ENCODE measurements around the gene HEATR9. TPM values are rescaled to one million over a fixed set of nuclear protein-coding genes. Genes with fewer than 3 reads are reported as not detected.

HEATR9 gene
- total RNA-seq, 1 donor from 2014 or later = not detected

GRCh38 chr17:35847006-35847405 lies 21.7 kb downstream of the HEATR9 start:
- Mint-ChIP-seq H3K36me3 (ENCODE audit: low read depth) (peaks cover 75% of the 10 kb centered on the region), H3K9me3 (no peaks in the 10 kb centered on the region), H3K4me1 (no peaks in the 10 kb centered on the region), H3K4me3 (no peak overlapping the region), H3K27ac (no peak overlapping the region), H3K27me3 (no peaks in the 10 kb centered on the region)
- CTCF ChIA-PET = no interaction called here
- POLR2A ChIA-PET = no interaction called here
- ATAC-seq (ENCODE audit: low read depth) (no peak), DNase-seq (no peak)
- TF ChIP-seq, protein P1, sequence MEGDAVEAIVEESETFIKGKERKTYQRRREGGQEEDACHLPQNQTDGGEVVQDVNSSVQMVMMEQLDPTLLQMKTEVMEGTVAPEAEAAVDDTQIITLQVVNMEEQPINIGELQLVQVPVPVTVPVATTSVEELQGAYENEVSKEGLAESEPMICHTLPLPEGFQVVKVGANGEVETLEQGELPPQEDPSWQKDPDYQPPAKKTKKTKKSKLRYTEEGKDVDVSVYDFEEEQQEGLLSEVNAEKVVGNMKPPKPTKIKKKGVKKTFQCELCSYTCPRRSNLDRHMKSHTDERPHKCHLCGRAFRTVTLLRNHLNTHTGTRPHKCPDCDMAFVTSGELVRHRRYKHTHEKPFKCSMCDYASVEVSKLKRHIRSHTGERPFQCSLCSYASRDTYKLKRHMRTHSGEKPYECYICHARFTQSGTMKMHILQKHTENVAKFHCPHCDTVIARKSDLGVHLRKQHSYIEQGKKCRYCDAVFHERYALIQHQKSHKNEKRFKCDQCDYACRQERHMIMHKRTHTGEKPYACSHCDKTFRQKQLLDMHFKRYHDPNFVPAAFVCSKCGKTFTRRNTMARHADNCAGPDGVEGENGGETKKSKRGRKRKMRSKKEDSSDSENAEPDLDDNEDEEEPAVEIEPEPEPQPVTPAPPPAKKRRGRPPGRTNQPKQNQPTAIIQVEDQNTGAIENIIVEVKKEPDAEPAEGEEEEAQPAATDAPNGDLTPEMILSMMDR (IDR thresholded peaks at IDR 0.05) = no peak
- intact Hi-C loops (cut with micrococcal nuclease) = loop anchor here (5.0 kb wide), 1 partner anchor 100 kb away; no protein-coding TSS in a partner anchor

DNA sequence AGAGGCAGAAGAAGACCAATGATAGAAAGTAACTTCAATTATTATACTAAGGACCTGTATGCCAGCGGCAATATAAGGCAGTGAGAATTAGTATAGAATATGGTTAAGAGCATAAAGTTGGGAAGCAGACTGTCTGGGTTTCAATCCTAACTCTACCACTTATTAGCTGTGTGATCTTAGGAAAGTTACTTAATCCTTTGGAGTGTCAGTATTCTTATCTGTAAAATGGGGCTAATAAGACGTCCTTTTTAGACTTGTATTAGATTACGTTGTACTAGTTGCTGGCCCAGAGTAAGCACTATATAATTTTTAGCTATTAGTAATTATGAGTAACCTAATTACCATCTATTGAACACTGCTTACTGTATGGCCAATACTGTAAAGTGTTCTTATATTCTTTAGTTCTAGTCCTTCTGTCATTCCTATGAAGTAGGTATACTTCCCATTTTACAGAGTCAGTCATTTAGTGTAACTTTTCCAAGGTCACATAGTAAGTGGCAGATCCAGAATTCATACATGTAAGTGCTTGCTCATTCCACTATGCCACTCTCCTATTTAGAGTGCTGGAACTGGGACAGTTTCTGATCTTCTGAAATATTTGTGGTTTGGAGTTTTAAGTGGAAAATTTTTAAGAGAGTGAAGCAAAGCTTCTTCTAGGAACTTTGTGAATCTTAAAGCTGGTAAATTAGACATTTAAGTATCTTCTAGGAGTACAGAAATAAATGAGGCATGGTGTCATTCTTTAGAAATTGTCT lies 22.5 kb downstream of the HEATR9 start:
- no peak overlapping the region for H3K4me3 Mint-ChIP-seq
- no peaks in the 10 kb centered on the region for H3K4me1 Mint-ChIP-seq
- ChIA-PET POLR2A (no interaction called here), CTCF (no interaction called here)
- no peaks in the 10 kb centered on the region for H3K9me3 Mint-ChIP-seq
- peaks cover 79% of the 10 kb centered on the region for H3K36me3 Mint-ChIP-seq (ENCODE audit: low read depth)
- H3K27ac Mint-ChIP-seq = no peak overlapping the region
- ATAC-seq (ENCODE audit: low read depth) (no peak), DNase-seq (no peak)
- TF ChIP-seq, protein P1 (IDR thresholded peaks at IDR 0.05) = no peak
- intact Hi-C loops (cut with micrococcal nuclease) = loop anchor here (5.0 kb wide), 1 partner anchor 101 kb away; no protein-coding TSS in a partner anchor
- no peaks in the 10 kb centered on the region for H3K27me3 Mint-ChIP-seq

GRCh38 chr17:35844547-35844946 lies 24.1 kb downstream of the HEATR9 start:
- ChIA-PET POLR2A (no interaction called here), CTCF (no interaction called here)
- peaks cover 82% of the 10 kb centered on the region for H3K36me3 Mint-ChIP-seq (ENCODE audit: low read depth)
- H3K4me1 Mint-ChIP-seq = no peaks in the 10 kb centered on the region
- DNase-seq (no peak), ATAC-seq (ENCODE audit: low read depth) (no peak)
- TF ChIP-seq, protein P1 (IDR thresholded peaks at IDR 0.05) = no peak
- no peak overlapping the region for H3K27ac Mint-ChIP-seq
- no peaks in the 10 kb centered on the region for H3K27me3 Mint-ChIP-seq
- intact Hi-C loops (cut with micrococcal nuclease) = no loop called here
- no peak overlapping the region for H3K4me3 Mint-ChIP-seq
- H3K9me3 Mint-ChIP-seq = no peaks in the 10 kb centered on the region

- Mint-ChIP-seq H3K36me3 (ENCODE audit: low read depth) (peaks cover 82% of the 10 kb centered on the region), H3K9me3 (no peaks in the 10 kb centered on the region), H3K27me3 (no peaks in the 10 kb centered on the region), H3K4me3 (no peak overlapping the region), H3K27ac (no peak overlapping the region), H3K4me1 (no peaks in the 10 kb centered on the region)
- TF ChIP-seq, protein P1 (IDR thresholded peaks at IDR 0.05) = no peak
- ChIA-PET POLR2A (no interaction called here), CTCF (no interaction called here)
- intact Hi-C loops (cut with micrococcal nuclease) = loop anchor here (2.0 kb wide), 1 partner anchor 15 kb away; no protein-coding TSS in a partner anchor
- DNase-seq (no peak), ATAC-seq (ENCODE audit: low read depth) (no peak)
Measured at GRCh38 chr17:35843698-35844097, 25.0 kb downstream of the HEATR9 start.

GRCh38 chr17:35842239-35842638 lies 26.5 kb downstream of the HEATR9 start:
- intact Hi-C loops (cut with micrococcal nuclease) = loop anchor here (2.0 kb wide), 1 partner anchor 13 kb away; no protein-coding TSS in a partner anchor
- DNase-seq (no peak), ATAC-seq (ENCODE audit: low read depth) (no peak)
- no peak overlapping the region for H3K27ac Mint-ChIP-seq
- ChIA-PET POLR2A (interaction anchor here (1.1 kb wide), 1 partner anchor 33 kb away, joined by 3 read pairs; the partner anchor contains the start of gene TAF15), CTCF (no interaction called here)
- TF ChIP-seq, protein P1 (IDR thresholded peaks at IDR 0.05) = no peak
- no peak overlapping the region for H3K4me3 Mint-ChIP-seq
- H3K4me1 Mint-ChIP-seq = no peaks in the 10 kb centered on the region
- H3K27me3 Mint-ChIP-seq = no peaks in the 10 kb centered on the region
- H3K36me3 Mint-ChIP-seq (ENCODE audit: low read depth) = peaks cover 80% of the 10 kb centered on the region
- no peaks in the 10 kb centered on the region for H3K9me3 Mint-ChIP-seq

All from activated B cell treated with CpG ODN at 0.5 μM for 24 hours (primary cell).